Measurements from ENCODE around the gene WDFY2. TPM values are rescaled to one million over a fixed set of nuclear protein-coding genes. Genes with fewer than 3 reads are reported as not detected.

WDFY2 gene
- total RNA-seq, 1 experiment from 2014 or later: 6.0 TPM

GRCh38 chr13:51621602-51622001 is 37.3 kb downstream of the WDFY2 start:
- no peaks in the 10 kb centered on the region for H3K27me3 ChIP-seq (replicated peaks)
- H3K9me3 ChIP-seq (replicated peaks): no peaks in the 10 kb centered on the region
- H3K36me3 ChIP-seq: peaks cover 8% of the 10 kb centered on the region
- peaks cover 62% of the 10 kb centered on the region for H3K4me1 ChIP-seq (replicated peaks)
- DNase-seq (ENCODE audit: low read depth in 1 of 2, low spot score in 2 of 2): no peak
- H3K4me3 ChIP-seq: no peak overlapping the region
- no peak overlapping the region for H3K27ac ChIP-seq

- DNase-seq (ENCODE audit: low read depth in 1 of 2, low spot score in 2 of 2): no peak
- Histone ChIP-seq H3K4me1 (replicated peaks) (peaks cover 52% of the 10 kb centered on the region), H3K27ac (no peak overlapping the region)
These were observed 39.2 kb downstream of the WDFY2 start for GRCh38 chr13:51623473-51623872.

GRCh38 chr13:51624207-51624606 is 39.9 kb downstream of the WDFY2 start:
- Histone ChIP-seq H3K9me3 (replicated peaks) (no peaks in the 10 kb centered on the region), H3K36me3 (peaks cover 5% of the 10 kb centered on the region), H3K4me3 (no peak overlapping the region), H3K27me3 (replicated peaks) (no peaks in the 10 kb centered on the region), H3K27ac (no peak overlapping the region), H3K4me1 (replicated peaks) (peaks cover 49% of the 10 kb centered on the region)
- DNase-seq (ENCODE audit: low read depth in 1 of 2, low spot score in 2 of 2): no peak

More at GRCh38 chr13:51623473-51623872, 39.2 kb downstream of the WDFY2 start:
- peaks cover 5% of the 10 kb centered on the region for H3K36me3 ChIP-seq
- no peaks in the 10 kb centered on the region for H3K9me3 ChIP-seq (replicated peaks)
- H3K4me3 ChIP-seq: no peak overlapping the region
- H3K27me3 ChIP-seq (replicated peaks): no peaks in the 10 kb centered on the region

- no peak for DNase-seq (ENCODE audit: low read depth in 1 of 2, low spot score in 2 of 2)
- Histone ChIP-seq H3K27me3 (replicated peaks) (no peaks in the 10 kb centered on the region), H3K36me3 (peaks cover 5% of the 10 kb centered on the region), H3K4me1 (replicated peaks) (peaks cover 49% of the 10 kb centered on the region), H3K9me3 (replicated peaks) (no peaks in the 10 kb centered on the region), H3K4me3 (no peak overlapping the region), H3K27ac (no peak overlapping the region)
These were observed 40.6 kb downstream of the WDFY2 start for GRCh38 chr13:51624695-51625345.

GRCh38 chr13:51625555-51626345 is 41.5 kb downstream of the WDFY2 start:
- DNase-seq (ENCODE audit: low read depth in 1 of 2, low spot score in 2 of 2): no peak
- Histone ChIP-seq H3K4me1 (replicated peaks) (peaks cover 48% of the 10 kb centered on the region), H3K36me3 (peaks cover 5% of the 10 kb centered on the region)

GRCh38 chr13:51626749-51627148 is 42.5 kb downstream of the WDFY2 start:
- no peaks in the 10 kb centered on the region for H3K9me3 ChIP-seq (replicated peaks)
- no peaks in the 10 kb centered on the region for H3K27me3 ChIP-seq (replicated peaks)
- no peak overlapping the region for H3K27ac ChIP-seq
- H3K4me1 ChIP-seq (replicated peaks): peaks cover 53% of the 10 kb centered on the region
- DNase-seq (ENCODE audit: low read depth in 1 of 2, low spot score in 2 of 2): no peak
- peaks cover 5% of the 10 kb centered on the region for H3K36me3 ChIP-seq
- H3K4me3 ChIP-seq: no peak overlapping the region

More at GRCh38 chr13:51625555-51626345, 41.5 kb downstream of the WDFY2 start:
- no peaks in the 10 kb centered on the region for H3K27me3 ChIP-seq (replicated peaks)
- H3K27ac ChIP-seq: no peak overlapping the region
- H3K9me3 ChIP-seq (replicated peaks): no peaks in the 10 kb centered on the region
- H3K4me3 ChIP-seq: no peak overlapping the region

- Histone ChIP-seq H3K4me1 (replicated peaks) (peaks cover 57% of the 10 kb centered on the region), H3K27ac (no peak overlapping the region)
- no peak for DNase-seq (ENCODE audit: low read depth in 1 of 2, low spot score in 2 of 2)
These were observed 44.0 kb downstream of the WDFY2 start for GRCh38 chr13:51628059-51628852.

GRCh38 chr13:51629491-51630287 is 45.4 kb downstream of the WDFY2 start:
- DNase-seq (ENCODE audit: low read depth in 1 of 2, low spot score in 2 of 2): no peak
- peak overlapping the region; percentile 90 for H3K27ac ChIP-seq

More at GRCh38 chr13:51628059-51628852, 44.0 kb downstream of the WDFY2 start:
- no peaks in the 10 kb centered on the region for H3K27me3 ChIP-seq (replicated peaks)
- H3K4me3 ChIP-seq: no peak overlapping the region
- no peaks in the 10 kb centered on the region for H3K9me3 ChIP-seq (replicated peaks)
- peaks cover 5% of the 10 kb centered on the region for H3K36me3 ChIP-seq

GRCh38 chr13:51630288-51630615 is 46.0 kb downstream of the WDFY2 start:
- Histone ChIP-seq H3K27ac (peak overlapping the region; percentile 90), H3K27me3 (replicated peaks) (no peaks in the 10 kb centered on the region), H3K4me1 (replicated peaks) (peaks cover 57% of the 10 kb centered on the region), H3K9me3 (replicated peaks) (no peaks in the 10 kb centered on the region), H3K4me3 (no peak overlapping the region), H3K36me3 (0 out of 2 replicates have a peak, but pooled peaks cover 2% of the 10 kb centered on the region)
- DNase-seq (ENCODE audit: low read depth in 1 of 2, low spot score in 2 of 2): peak in 1 of 2 experiments; percentile 84

More at GRCh38 chr13:51629491-51630287, 45.4 kb downstream of the WDFY2 start:
- H3K4me1 ChIP-seq (replicated peaks): peaks cover 57% of the 10 kb centered on the region
- peaks cover 2% of the 10 kb centered on the region; the same call in 1 of the 2 replicates for H3K36me3 ChIP-seq
- no peaks in the 10 kb centered on the region for H3K9me3 ChIP-seq (replicated peaks)
- H3K27me3 ChIP-seq (replicated peaks): no peaks in the 10 kb centered on the region
- H3K4me3 ChIP-seq: no peak overlapping the region

- Histone ChIP-seq H3K4me3 (no peak overlapping the region), H3K4me1 (replicated peaks) (peaks cover 67% of the 10 kb centered on the region), H3K36me3 (no peaks in the 10 kb centered on the region), H3K27me3 (replicated peaks) (no peaks in the 10 kb centered on the region), H3K9me3 (replicated peaks) (no peaks in the 10 kb centered on the region), H3K27ac (peak overlapping the region; percentile 90)
- peak in 1 of 2 experiments; percentile 29 for DNase-seq (ENCODE audit: low read depth in 1 of 2, low spot score in 2 of 2)
These were observed 48.5 kb downstream of the WDFY2 start for GRCh38 chr13:51632591-51633362.

- Histone ChIP-seq H3K27me3 (replicated peaks) (no peaks in the 10 kb centered on the region), H3K27ac (no peak overlapping the region), H3K4me1 (replicated peaks) (peaks cover 76% of the 10 kb centered on the region), H3K36me3 (no peaks in the 10 kb centered on the region), H3K9me3 (replicated peaks) (no peaks in the 10 kb centered on the region), H3K4me3 (no peak overlapping the region)
- DNase-seq (ENCODE audit: low read depth in 1 of 2, low spot score in 2 of 2): no peak
These were observed 51.0 kb downstream of the WDFY2 start for GRCh38 chr13:51635137-51635878.

- H3K9me3 ChIP-seq (replicated peaks): no peaks in the 10 kb centered on the region
- H3K27ac ChIP-seq: no peak overlapping the region
- H3K4me1 ChIP-seq (replicated peaks): peaks cover 67% of the 10 kb centered on the region
- no peaks in the 10 kb centered on the region for H3K27me3 ChIP-seq (replicated peaks)
- DNase-seq (ENCODE audit: low read depth in 1 of 2, low spot score in 2 of 2): peak in 1 of 2 experiments; percentile 52
- H3K4me3 ChIP-seq: no peak overlapping the region
- no peaks in the 10 kb centered on the region for H3K36me3 ChIP-seq
These were observed 52.2 kb downstream of the WDFY2 start for GRCh38 chr13:51636349-51636890.
